ENCODE results near the gene GAPDHS.

GRCh38 chr19:35528218-35529038, 4.8 kb upstream of the GAPDHS start, which contains the start of gene SBSN:
- TF ChIP-seq GABPA (IDR thresholded peaks at IDR 0.05; ENCODE audit: low read depth), result no peak
- TF ChIP-seq MAX (IDR thresholded peaks at IDR 0.05; ENCODE audit: low read depth), result no peak
- TF ChIP-seq NFIC (IDR thresholded peaks at IDR 0.05; ENCODE audit: borderline replicate concordance), result no peak
- TF ChIP-seq MXI1 (IDR thresholded peaks at IDR 0.05; ENCODE audit: low read depth, low read length), result no peak
- no peak for TF ChIP-seq EZH2phosphoT487 (IDR thresholded peaks at IDR 0.05; ENCODE audit: borderline replicate concordance, low read depth)
